ENCODE data around the gene ELMO1.

- TF ChIP-seq CTCF (conservative IDR thresholded peaks at IDR 0.05; ENCODE audit: low read depth, low read length) (no peak), EZH2 (IDR thresholded peaks at IDR 0.05; ENCODE audit: borderline replicate concordance, low read depth, low read length, poor library complexity, severe bottlenecking) (no peak)
Measured at GRCh38 chr7:37428681-37429434, 19.8 kb downstream of the ELMO1 start.

Data from A673 (cell line).